HG03095 (cell line): Measurements from ENCODE around the gene PLB1.

Source experiments
- ATAC-seq: cut with Tn5 transposase; IDR thresholded peaks from one replicate; pipeline ENCODE4 v1.9.1; 2021; ENCODE audit warnings: moderate library complexity; ENCODE audit not compliant: unreplicated experiment

The PLB1 gene

DNA sequence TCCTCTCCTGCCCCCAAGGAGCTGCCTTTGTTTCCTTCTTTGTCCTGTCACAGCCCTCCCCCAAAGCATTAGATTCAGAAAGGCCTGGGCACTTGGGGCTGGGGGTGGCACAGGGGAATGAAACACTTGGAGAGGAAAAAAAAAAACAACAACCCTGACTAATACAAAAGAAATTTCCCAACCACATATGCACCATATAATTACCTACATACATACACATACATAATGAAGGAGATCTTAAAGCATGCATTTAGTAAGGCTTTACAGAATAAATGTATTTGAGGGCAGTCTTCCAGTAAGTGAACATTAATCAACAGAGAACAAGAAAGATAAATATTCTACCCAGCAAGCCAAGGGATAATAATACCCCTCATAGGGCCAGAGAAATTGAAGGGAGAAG is 185.7 kb downstream of the PLB1 start:
- no peak for ATAC-seq

DNA sequence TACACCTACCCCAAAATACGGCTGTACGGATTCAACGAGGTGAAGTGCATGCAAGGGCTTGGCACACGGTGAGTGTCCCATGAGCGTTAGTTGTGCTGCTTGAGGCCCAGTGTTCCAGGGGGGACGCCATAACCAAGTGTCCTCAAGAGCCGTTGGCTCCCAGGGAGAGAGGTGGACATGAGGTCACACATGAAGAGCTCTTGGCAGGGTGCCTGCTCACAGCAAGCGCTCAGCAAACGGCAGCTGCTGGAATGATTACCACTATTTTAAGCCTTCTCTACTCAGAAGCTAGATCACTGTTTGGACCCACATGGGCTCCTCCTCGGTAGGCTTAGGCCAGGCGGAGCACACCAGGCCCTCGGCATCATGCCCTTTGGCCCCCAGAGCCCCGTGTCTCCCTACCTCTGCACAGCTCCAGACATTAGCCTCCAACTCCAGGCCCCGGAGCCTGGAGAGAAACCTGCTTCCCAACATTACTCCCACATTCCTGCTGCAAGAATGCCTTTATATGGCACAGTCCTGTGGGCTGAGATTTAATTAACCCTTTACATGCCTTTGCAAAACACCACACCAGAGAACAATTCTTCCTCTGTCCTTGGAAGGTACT is 187.3 kb downstream of the PLB1 start:
- ATAC-seq, result no peak

DNA sequence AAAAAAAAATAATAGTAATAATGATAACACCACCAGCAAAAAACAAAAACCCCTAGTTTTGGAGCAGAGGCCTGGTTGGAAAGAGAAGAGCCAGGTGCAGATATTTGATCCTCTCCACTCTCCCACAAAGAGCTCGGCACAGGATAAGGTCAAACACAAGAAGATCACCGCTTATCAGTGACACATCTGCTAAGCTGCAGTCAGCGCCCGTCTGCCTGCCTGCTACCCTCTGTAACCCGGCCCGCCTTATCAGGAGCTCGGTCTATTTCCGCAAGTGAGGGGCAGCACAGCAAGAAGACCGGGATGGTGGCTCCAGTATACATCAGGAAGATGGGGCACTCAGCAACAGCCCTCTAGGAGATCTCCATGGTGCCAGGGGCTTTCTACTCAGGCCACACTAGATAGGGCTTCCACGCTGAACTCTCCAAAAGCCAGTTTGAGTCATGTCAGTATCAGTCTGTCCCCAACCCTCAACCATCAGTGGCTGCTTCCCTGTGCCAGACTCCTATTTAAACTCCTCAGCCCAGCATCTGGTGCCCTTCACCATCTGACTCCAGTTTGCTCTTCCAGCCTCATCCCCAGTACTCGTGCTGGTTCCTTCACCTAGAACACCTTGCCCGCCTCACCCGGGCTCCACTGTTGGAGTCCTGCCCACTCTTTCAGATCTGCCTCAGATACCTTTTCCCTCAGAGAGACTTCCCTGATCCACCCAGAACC is 188.4 kb downstream of the PLB1 start:
- ATAC-seq, result no peak

DNA sequence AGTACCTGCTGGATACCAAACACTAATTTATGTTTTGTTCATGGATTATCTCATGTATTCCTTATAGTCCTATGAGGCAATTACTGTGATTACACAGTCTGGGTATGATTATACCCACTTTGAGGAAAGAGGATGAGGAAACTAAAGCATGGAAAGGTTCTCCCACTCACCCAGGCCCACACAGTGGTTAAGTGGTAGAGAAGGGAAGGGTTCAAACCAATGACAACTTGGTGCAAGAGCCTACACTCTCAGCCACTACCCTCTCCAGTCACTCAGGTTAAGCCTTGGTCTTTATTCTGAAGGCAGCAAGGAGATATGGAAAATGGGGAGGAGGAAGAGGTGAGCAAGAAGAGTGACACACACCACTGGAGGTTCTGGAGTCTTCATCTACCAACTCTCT is 191.3 kb downstream of the PLB1 start:
- no peak for ATAC-seq

DNA sequence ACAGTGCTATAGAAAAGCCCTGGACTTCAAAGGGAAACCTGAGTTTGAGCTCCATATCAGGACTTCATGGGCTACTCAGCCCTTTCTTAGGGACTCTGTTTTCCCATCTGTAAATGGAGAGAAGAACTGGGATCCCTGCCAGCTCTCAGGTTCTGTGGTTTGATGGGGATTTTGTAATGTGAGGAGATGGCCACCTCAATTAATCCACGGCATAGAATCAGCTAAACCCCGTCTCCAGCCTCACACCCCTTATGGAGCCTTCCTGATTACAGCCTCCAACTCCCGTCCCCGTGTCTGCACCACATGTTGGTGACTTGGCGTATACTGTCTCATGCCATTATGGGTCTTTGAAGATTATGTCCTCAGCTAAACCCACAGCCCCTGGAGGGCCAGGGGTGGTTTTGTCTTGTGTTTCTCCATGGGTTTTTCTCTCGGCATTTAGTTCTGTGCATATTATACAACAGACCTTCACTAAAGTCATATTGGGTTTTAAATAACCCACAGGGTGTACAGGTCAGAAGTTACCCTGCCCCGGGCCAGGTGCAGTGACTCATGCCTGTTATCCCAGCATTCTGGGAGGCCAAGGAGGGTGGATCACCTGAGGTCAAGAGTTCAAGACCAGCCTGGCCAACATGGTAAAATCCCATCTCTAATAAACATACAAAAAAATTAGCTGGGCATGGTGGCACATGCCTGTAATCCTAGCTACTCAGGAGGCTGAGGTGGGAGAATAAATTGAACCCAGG is 192.0 kb downstream of the PLB1 start:
- ATAC-seq, result no peak

DNA sequence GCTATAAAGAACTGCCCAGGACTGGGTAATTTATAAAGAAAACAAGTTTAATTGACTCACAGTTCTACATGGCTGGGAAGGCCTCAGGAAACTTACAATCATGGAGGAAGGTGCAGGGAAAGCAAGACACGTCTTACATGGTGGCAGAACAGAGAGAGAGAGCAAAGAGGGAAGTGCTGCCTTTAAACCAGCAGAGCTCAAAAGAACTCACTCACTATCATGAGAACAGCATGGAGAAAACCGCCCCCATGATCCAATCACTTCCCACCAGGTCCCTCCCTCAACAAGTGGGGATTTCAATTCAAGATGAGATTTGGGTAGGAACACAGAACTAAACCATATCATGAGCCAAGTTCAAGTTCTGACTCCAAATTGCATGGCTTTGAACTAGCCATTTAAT is 193.0 kb downstream of the PLB1 start:
- no peak for ATAC-seq

DNA sequence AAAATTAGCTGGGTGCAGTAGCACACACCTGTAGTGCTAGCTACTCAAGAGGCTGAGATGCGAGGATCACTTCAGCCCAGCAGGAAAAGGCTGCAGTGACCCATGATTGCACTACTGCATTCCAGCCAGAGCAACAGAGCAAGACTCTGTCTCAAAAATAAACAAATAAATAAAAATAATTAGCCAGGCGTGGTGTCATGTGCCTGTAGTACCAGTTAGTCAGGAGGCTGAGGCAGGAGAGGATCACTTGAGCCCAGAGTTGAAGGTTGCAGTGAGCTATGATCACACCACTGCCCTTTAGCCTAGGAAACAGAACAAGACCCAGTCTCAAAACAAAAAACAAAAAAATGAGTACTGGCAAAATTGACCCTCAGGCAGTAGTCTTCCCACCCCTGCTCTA is 193.9 kb downstream of the PLB1 start:
- ATAC-seq, result no peak

DNA sequence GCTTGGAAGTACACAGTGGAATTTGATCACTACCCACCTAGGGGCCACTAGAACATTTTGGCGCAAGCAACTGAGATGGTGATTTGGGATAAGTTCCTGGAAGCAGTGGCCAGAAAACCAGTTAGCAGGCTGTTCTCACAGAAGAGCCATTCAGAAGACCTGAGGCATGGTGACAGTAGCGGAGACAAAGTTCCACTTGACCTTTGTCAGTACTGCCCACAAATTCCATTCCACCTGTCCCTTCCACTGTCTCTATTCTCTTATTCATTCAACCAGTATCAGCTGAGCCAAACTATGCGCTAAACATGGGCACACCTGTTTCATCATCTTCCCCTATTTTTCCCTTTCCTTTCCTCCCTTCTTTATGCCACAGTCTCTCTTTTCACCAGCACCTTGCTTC is 196.6 kb downstream of the PLB1 start:
- no peak for ATAC-seq

DNA sequence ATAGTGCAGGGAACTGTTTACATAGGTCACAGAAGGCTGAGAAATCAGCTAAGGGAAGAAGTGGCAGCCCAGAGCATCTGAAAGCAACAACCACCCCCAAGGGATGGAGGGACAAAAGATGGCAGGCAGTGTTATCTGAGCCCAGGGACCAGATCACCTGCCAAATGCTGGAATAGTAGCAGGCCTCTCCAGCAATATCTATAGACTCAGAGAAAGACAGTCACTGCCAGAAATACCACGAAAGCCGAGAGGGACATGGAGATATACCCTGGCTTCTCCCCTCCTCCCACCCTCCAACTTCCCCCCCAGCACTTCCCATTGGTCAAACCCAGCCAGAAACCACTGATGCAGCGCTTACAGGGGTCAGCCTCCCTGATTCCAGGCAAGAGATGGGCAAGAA is 197.4 kb downstream of the PLB1 start:
- ATAC-seq, result no peak
